ENCODE measurements around the gene KCNT1.

- TF ChIP-seq GATA3 (IDR thresholded peaks at IDR 0.05; ENCODE audit: low read depth, low read length) (no peak), GATA2 (IDR thresholded peaks at IDR 0.05; ENCODE audit: low read depth, low read length) (no peak)
Observed at GRCh38 chr9:135714242-135715055, 12.5 kb downstream of the KCNT1 start.
